HL-60 (cell line): ENCODE data around the gene POU2AF3.

Experiments used
- CTCF ChIP-seq: IDR thresholded peaks from one replicate; pipeline ENCODE4 v1.5.1; 2011; ENCODE audit warnings: low read length, control low read depth, inconsistent platforms; ENCODE audit not compliant: insufficient read depth
- POLR2AphosphoS5 ChIP-seq: IDR thresholded peaks from 2 replicates; pipeline ENCODE4 v1.6.1; 2012; ENCODE audit warnings: low read depth
- REST ChIP-seq: IDR thresholded peaks from 2 replicates; pipeline ENCODE4 v1.6.1; 2012; ENCODE audit warnings: low read depth; ENCODE audit not compliant: insufficient replicate concordance

GRCh38 chr11:111335549-111335948 lies 37.2 kb downstream of the POU2AF3 start:
- TF ChIP-seq POLR2AphosphoS5 (no peak), CTCF (no peak), REST (no peak)
